GM19025 (cell line): Measurements from ENCODE around the gene C1QTNF2.
A peak's percentile ranks its signal among the peaks of the same experiment; 100 is the strongest.

ENCODE experiments used
- ATAC-seq: cut with Tn5 transposase; IDR thresholded peaks from one replicate; pipeline ENCODE4 v1.9.1; 2021; ENCODE audit warnings: mild to moderate bottlenecking, low read depth, moderate library complexity; ENCODE audit not compliant: unreplicated experiment

The C1QTNF2 gene, protein sequence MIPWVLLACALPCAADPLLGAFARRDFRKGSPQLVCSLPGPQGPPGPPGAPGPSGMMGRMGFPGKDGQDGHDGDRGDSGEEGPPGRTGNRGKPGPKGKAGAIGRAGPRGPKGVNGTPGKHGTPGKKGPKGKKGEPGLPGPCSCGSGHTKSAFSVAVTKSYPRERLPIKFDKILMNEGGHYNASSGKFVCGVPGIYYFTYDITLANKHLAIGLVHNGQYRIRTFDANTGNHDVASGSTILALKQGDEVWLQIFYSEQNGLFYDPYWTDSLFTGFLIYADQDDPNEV

GRCh38 chr5:160369990-160370712 is at the start of gene C1QTNF2:
Gene C1QTNF2, minus strand, starts transcription at chr5:160370626. Its CDS starts 15,615 bp downstream, at chr5:160355011.
- no peak for ATAC-seq

DNA sequence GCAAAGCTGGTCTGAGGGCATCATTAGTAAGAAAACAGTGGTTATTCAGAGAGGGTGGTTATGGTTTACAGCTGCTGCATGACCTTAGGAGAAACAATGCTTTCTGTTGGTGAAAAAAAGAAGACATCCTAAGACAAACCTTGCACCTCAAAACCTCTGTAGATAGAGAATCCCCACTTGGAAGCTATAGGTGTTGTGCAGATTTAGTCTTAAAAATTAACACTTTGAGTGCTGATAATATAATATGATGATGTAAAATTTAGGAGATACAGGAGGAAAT is 49.8 kb upstream of the C1QTNF2 start:
- ATAC-seq = no peak

DNA sequence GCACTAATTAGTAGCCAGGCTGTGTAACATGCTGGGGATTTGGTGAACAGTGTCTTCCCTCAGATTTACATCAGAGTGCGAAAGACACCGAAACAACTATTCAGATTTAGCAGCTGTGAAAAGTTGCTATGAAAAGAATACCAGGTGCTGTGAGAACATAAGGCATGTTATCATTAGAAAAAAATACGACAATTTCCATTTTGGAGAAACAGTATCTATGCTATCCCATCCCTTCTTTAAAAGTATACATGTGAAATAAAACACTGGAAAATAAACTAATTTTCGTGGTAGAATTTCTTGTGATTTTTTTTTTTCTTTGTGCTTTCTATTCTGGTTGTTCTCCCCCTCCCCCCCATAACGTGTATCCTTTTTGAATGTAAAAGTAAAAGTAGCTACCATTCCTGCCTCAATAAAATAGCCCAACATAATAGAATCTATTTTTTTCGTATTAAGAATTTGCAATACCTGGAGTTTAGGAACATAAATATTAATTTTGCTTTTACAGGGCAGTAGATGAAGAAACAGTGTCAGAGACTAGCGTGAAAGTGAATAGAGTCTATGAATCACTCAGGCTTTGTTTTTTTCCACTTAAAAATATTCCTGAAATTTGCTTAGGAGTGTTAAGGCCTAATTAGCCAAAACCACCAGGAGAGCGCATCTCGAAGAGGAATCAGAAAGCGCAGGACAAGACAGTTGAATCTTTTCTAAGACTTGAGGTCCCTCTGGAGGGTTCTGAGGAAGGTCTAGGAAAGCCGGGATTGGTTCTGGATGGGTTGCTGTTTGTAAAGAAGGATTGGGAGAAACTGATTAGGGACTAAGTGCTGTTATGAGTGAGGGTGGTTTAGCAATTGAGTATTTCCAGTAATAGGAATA is 49.3 kb upstream of the C1QTNF2 start:
- no peak for ATAC-seq

- ATAC-seq = peak; percentile 66
Observed at GRCh38 chr5:160418561-160419457, 48.4 kb upstream of the C1QTNF2 start, which contains the start of gene SLU7. Gene SLU7, minus strand, starts transcription at chr5:160419081. Its CDS starts 3,787 bp downstream, at chr5:160415294.

- ATAC-seq = peak; percentile 81
Observed at GRCh38 chr5:160399402-160400353, 29.3 kb upstream of the C1QTNF2 start, which contains the start of gene FAM200C. Gene FAM200C, minus strand, starts transcription at chr5:160400054. Its CDS starts 4,564 bp downstream, at chr5:160395490.

DNA sequence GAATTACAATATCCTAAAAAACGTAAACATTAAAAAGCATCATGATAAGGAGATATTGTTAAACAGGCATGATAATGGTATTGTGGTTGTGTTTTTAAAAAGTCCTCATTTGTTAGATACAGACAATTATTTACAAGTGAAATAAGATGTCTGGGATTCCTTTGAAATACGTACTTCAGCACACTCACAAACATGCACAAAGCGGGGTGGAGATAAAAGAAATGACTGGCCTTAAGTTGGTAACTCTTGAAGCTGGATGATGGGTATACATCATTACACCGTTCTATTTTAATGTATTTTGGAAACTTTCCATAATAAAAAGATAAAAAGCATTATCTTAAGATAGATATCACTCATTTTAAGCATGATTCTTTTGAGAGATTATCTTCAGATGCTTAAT is 28.4 kb upstream of the C1QTNF2 start:
- ATAC-seq = no peak

- no peak for ATAC-seq
Observed at GRCh38 chr5:160397492-160397891, 27.1 kb upstream of the C1QTNF2 start.

DNA sequence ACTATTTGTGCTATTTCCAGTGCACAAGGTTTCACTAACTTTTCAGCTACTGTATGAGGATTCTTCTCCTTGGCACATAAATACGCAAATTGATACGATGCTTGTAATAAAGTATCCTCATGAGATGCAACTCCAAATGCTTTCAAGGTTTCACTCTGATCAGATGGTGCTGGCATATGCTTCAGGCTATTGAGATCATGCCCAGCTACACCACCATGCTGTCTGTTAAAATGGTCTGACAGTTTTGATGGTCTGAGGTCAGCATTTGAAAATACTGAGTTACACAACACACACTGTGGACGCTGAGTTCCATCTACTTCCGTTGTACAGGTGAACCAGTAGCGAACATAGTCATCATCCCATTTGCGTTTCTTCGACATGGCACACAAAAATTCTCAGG is 24.7 kb upstream of the C1QTNF2 start:
- no peak for ATAC-seq

DNA sequence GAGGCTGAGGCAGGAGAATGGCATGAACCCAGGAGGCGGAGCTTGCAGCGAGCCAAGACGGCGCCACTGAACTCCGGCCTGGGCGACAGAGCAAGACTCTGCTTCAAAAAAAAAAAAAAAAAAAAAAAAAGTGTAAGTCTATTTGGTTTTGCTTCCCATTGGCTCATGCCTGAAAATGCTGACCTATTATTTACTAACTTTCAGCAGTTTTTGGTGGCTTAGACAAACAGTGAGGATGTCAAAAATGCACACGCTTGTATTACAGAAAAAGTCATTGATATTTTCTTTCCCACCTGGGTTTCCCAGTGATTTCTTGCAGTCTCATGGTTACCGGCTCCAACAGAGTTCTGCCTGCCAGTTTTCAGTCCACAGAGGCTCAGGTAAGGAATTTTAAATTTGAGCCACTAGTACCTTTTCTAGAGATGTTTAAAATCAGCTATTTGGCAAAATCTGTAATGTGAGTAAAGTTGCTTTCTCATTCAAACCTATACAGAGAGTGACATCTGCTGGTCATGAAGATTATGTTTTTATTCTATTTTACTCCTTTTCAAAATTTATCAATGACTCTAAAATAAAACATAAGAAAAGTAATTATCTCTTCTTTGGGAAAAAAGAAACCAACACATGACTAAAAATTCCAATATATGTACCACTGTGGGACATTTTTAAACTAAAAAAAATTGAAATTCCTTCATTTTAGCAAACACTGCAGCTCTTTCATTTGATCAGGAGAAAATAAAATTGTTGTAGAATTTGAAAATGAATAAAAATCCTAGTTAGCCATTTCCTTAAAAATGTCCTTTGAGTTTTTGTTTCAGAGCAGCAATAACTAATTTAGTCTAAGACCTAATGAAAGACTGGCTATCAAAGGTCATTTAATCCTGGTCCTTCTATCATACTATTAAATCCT is 20.6 kb upstream of the C1QTNF2 start:
- no peak for ATAC-seq

- ATAC-seq = no peak
Observed at GRCh38 chr5:160387445-160387844, 17.0 kb upstream of the C1QTNF2 start.

- ATAC-seq = no peak
Observed at GRCh38 chr5:160385496-160385895, 15.1 kb upstream of the C1QTNF2 start.

GRCh38 chr5:160384681-160385080 is 14.3 kb upstream of the C1QTNF2 start:
- ATAC-seq = no peak

DNA sequence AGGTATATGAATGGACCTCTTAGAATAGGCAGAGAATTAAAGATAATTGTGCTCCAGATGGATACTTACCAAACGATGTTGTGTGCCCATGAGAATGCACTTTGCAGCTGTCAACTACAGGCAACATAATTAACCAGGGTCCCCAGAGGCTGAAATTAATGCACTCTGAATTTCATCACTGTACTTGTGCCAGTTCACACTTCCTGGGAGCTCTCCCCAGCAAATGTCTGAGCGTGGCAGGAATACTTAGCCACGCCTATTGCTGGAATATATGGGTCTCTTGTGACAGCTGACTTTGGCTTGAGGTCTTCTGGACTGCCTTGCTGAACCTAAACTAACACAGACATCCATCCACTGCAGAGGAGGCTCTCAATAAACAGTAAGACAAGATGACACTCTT is 11.9 kb upstream of the C1QTNF2 start:
- no peak for ATAC-seq

DNA sequence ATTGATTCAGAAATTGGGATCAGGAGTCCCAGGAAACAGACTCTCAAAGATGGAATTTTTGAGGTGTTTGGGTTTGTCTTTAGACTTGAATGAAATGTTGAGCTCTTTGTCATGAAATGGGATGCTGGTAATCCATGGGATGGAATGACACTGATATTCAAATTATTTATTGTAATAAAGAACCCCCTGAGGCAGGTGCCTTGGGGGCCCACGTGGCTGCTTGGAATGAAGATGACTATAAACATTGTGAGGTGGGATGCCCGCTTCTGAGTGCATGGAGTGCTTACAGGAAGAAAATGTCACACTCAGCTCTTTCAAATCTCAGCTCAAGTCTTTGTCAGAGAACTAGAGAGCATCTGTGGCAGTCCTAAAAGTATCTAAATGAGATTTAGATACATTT is 9.6 kb upstream of the C1QTNF2 start:
- ATAC-seq = no peak

DNA sequence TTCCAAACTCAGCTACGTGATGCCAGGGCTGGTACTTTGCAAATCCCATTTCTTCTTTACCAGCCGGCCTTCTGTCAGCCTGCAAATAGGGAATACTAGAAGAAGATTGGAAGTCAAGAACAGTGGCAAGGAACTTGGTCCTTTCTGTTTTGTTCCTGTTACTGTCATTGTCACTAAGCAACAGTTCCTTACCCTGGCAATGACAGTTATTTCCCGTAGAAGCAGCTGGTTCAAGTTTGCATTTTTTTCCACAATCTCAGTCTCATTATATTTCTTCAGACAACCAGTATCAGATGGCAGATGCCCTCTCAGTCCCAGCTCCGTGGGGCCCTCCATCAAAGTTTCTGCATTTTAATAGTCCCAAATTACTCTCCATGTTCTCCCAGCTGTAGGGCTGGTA is 9.1 kb upstream of the C1QTNF2 start:
- no peak for ATAC-seq

- ATAC-seq = no peak
Observed at GRCh38 chr5:160378330-160378729, 7.9 kb upstream of the C1QTNF2 start.

DNA sequence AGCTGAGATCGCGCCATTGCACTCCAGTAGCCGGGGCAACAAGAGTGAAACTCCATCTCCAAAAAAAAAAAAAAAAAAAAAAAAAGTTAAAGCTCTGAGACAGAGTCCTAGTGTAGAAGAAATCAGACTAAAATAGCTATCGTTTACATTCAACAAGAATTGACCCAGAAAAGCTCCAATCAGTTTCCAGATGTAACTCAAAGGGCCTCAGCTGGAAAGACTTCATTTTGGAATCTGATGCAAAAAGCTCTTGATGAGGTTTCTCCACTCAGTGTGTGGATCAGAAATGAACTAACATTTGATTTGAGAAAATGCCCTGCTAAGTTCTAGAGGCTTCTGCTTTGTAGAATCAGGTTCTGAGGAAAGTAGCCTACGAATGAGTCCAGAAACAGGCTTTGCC is 7.2 kb upstream of the C1QTNF2 start:
- ATAC-seq = no peak

- no peak for ATAC-seq
Observed at GRCh38 chr5:160376416-160376815, 6.0 kb upstream of the C1QTNF2 start.
